GM18508 (cell line): ENCODE data around the gene PRRX2.

Experiments used
- ATAC-seq: cut with Tn5 transposase; IDR thresholded peaks from one replicate; pipeline ENCODE4 v1.9.1; 2021; ENCODE audit warnings: moderate number of reproducible peaks; ENCODE audit not compliant: insufficient read depth, unreplicated experiment

Gene PRRX2

GRCh38 chr9:129665389-129665775 is at the start of gene PRRX2:
TSS of gene PRRX2 (plus strand) at chr9:129665647. CDS start at chr9:129665868, 221 bp downstream.
- ATAC-seq, result no peak

GRCh38 chr9:129617167-129617566 is 48.3 kb upstream of the PRRX2 start:
- no peak for ATAC-seq

- ATAC-seq, result no peak
These were observed 45.4 kb upstream of the PRRX2 start for GRCh38 chr9:129619787-129620668.

- no peak for ATAC-seq
These were observed 44.7 kb upstream of the PRRX2 start, which contains the start of gene C9orf50 for GRCh38 chr9:129620669-129621295. TSS of gene C9orf50 (minus strand) at chr9:129621101. CDS start at chr9:129620574, 527 bp downstream.

DNA sequence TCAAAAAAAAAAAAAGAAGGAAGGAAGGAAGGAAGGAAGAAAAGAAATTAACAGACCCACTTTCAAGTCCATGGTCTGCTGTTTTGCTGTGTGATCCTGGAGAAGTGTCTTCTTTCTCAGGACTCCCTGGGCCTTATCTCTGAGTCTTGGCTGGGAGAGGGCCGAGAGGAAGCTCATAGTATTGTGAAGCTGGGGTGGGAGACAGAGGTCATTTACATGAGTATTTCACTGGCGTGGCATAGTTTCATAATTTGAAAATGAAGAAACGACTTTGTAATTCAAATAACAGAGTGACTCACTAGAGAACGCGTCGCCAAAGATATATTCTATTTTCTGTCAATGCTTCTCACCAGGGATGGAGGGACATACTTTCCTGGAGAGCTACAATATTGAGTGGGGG is 42.1 kb upstream of the PRRX2 start:
- no peak for ATAC-seq

DNA sequence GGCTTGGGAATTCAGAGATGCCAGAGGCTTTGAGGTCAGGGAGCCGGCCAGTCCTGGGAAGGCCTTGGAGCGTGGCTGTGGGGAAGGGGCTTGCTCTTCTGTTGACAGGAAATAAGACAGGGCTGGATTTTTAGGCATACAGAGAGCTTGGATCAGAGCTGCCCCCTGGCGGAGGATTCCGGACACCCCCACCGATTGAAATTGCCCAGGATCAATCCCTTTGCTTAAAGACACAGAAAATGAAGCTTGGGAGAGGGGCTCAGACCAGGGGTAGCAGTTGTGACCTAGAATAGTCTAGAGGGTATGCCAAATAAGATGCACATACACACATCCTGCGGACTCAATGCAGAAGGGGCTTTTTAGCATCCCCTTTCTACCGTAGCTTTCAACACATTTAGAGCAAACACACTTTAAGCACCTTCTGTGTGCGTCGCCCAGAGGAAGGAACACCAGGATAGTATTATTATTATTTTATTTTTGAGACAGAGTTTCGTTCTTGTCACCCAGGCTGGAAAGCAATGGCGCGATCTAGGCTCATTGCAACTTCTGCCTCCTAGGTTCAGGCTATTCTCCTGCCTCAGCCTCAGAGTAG is 41.2 kb upstream of the PRRX2 start:
- no peak for ATAC-seq

DNA sequence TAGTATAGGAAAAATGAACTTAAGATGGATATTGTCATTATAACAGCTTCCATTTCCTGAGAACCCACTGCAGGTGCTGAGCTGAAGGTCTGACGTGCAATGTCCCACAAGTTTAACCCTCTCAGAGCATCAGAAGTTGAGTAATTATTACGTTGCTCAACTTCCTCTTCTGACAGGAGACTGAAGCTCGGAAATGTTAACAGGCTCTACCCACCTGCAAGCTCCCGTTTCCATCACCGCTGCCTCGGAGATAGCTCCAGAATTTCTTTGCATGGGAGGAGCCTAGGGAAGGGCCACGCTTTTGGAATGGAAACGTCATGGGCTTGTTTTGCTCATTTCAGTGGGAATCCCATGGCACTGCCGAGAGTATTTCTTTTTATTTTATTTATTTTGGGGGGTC is 40.5 kb upstream of the PRRX2 start:
- no peak for ATAC-seq

- ATAC-seq, result no peak
These were observed 39.3 kb upstream of the PRRX2 start, which contains the start of gene NTMT1 for GRCh38 chr9:129626079-129626624. TSS of gene NTMT1 (plus strand) at chr9:129626163. CDS start at chr9:129632704, 6,541 bp downstream.

DNA sequence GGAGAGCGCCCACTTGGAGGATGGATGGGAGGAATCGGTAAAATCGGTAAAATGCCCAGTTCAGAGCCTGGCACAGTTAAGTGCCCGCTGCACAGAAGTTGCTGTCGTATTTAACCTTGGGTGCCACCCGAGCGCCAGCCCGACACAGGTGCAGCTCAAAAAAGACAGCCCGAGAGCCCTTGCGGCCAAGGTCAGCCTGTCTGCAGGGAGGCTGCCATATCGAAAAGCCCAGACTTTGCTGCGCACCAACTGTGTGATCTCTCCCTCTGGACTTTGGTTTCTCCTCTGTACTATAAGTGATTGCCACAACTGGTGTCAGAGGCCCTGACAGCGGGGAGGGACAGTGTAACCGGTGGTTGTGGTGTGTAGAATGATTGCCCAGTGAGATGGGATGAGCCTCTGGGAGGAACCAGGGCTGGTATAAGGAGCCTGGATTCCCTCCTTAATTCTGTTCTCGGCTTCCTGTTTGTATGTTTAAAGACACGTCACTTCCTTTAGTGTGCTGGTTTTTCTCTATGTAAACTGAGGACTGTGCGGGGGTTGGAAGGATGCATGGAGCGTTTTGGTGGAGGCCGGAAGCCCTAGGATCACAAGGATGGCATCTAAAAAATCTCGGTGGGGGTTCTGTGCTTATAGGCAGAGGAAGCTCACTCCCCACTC is 38.7 kb upstream of the PRRX2 start:
- ATAC-seq, result no peak

DNA sequence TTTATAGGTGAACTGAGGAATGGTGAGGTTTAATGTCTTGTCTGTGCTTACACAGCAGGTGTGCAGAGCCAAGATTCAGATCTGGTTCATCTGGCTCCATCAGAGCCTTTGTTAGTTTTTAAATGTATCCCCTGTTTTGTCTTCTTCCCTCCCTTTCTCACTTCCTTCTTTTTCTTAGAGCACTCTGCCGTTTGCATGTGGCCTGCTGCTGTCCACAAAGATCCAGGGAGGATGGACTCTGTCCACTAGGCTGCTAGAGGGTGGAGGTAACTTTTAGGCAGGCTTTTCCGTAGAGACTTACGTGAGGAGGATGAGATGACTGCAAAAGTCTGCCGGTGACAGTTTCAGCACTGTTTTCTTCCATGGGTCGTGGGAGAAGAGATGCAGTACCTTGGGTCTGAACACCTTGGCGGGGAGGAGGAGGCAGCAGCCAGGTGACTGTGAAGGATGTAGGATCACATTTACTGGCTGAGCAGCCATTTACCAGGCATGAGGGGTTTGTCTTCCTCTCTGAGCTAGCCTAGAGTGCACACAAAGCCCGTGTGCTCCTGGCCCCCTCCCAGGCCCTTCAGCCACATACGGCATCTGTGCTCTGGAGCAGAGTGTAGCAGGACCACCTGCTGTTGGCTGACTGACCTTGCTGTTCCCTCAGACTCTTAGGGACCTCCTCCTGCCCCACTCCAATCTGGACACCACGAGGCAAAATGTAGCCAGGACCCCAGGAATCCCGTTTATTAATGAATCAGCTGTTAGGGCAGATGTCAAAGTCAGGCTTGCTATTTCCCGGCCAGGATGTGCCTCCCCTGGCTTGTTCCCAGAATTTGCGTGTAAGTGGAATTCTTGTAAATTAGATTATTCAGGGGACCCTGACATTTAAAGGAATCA is 37.6 kb upstream of the PRRX2 start:
- no peak for ATAC-seq

GRCh38 chr9:129628709-129629108 is 36.7 kb upstream of the PRRX2 start:
- ATAC-seq, result no peak

DNA sequence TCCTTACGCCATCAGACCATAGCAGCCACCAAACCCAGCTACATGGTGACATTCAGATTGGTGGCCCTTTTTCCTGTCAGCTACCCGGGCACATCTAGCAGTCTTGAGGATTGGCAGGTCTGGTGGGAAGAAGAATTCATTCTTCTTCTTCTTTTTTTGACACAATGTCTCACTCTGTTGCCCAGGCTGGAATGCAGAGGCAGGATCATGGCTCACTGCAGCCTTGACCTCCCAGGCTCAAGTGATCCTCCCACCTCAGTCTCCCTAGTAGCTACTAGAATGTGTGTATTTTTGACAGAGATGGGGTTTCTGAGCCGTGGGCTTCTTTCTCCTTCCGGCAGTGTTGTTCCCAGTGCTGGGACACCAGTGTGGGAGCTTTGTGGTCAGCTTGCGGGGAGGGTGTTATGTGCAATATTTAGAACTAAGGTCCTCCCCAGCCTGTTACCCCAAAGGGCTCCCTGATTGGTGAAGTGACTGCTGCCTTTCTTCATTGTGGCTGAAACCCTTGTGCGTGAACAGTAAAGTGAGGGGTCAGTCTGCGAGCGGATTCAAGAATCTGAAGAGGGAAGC is 36.1 kb upstream of the PRRX2 start:
- no peak for ATAC-seq

DNA sequence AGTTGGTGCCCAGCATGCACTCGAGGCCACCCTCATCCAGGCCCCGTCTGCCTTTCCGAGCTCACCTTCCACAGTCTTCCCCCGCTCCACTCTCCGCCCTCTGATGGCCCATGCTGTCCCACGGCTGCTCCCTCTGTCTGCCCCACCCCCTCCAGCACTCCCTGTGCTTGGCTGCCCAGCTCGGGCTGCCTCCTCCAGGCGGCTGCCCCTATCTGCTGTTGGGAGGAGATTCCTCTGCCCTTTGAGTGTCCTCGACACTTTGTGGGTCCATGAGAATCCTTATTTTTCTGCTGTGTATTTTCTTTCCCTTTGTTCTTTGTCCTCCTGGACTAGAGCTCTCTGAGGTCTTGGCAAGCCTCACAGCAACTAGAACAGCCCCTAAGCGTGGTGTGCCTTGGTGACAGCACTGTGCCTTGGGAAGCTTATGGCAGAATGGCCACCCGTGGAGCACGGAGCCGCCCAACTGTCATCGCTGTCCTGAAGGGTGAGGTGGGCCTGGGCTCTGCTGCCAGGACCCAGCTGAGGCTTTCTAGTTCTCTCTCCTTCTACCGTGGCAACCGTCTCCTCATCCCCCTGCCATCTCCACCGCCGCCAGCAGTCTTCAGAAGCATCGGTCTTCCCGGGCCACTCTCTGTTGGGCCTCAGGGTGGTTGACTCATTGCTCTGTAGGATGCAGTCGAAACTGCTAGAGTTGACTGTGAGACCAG is 34.3 kb upstream of the PRRX2 start:
- ATAC-seq, result no peak

DNA sequence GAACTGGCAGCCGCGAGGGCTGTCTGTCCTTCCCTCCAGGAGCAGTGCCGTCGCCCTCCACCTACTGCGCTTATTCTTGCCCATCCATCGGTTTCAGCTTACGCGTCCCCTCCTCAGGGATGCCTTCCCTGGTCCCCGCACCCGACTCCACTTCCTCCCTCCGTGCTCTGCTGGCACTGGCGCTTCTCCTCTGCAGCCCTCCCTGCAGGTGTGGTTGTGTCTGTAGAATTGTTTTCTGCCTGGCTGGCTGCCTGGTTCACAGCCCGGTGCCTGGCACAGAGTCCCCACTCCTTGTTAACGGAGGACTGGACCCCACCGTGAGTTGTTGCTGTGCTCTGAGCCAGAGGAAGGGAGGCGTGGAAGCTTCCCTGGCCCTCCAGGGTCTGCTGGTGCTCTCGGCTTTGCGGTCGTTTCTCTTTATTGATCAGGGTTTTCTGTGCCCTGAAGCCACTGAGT is 33.7 kb upstream of the PRRX2 start:
- ATAC-seq, result no peak

DNA sequence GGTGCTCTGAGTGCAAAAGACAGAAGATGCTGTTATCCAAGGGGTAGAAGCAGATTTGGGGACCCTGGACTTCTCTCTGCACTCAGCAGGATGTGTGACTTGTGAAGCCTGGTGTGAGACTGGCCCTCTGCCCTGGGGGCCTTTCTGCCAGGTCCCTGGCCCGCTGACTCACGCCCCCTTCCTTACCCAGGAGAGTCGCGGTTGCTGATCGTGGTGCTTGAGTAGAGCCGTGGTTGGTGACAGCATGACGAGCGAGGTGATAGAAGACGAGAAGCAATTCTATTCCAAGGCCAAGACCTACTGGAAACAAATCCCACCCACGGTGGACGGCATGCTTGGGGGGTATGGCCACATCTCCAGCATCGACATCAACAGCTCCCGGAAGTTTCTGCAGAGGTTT is 33.0 kb upstream of the PRRX2 start:
- no peak for ATAC-seq

GRCh38 chr9:129633207-129633606 is 32.2 kb upstream of the PRRX2 start:
- no peak for ATAC-seq

- ATAC-seq, result no peak
These were observed 31.6 kb upstream of the PRRX2 start for GRCh38 chr9:129633848-129634247.
